Stimulated activated CD8-positive, alpha-beta memory T cell treated with anti-CD3 and anti-CD28 coated beads, Interleukin-15, amount 100 ng/mL, for 48 hours (primary cell): ENCODE measurements around the gene SCARF2.
A peak's percentile ranks its signal among the peaks of the same experiment; 100 is the strongest.
"Not testable (repeated sequence)": the region's sequence is repeated elsewhere in the genome, so short reads cannot be mapped to it uniquely, and the experiment has no call there.

Experiments used
- DNase-seq, 2 donors: peaks; one replicate each; pipeline ENCODE4 v3.0.0-alpha.2; 2020; ENCODE audit warnings: low read depth in 2 of 2

The SCARF2 gene

GRCh38 chr22:20409385-20409784 lies 28.2 kb downstream of the SCARF2 start:
- not testable (repeated sequence) for DNase-seq

DNA sequence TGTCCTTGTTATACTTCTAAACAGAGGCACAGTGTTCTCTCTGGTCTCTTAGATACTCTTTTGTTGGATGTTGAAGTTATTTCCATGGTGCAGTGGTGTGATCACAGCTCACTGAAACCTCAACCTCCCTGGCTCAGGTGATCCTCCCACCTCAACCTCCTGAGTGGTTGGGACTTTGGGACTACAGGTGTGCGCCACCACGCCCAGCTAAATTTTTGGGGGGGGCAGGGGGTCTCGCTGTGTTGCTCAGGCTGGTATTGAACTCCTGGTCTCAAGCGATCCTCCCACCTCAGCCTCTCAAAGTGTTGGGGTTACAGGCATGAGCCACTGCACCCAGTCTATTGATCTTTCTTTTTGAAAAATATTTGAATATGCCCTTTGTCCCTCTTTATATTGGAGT lies 28.7 kb downstream of the SCARF2 start:
- no peak for DNase-seq

DNA sequence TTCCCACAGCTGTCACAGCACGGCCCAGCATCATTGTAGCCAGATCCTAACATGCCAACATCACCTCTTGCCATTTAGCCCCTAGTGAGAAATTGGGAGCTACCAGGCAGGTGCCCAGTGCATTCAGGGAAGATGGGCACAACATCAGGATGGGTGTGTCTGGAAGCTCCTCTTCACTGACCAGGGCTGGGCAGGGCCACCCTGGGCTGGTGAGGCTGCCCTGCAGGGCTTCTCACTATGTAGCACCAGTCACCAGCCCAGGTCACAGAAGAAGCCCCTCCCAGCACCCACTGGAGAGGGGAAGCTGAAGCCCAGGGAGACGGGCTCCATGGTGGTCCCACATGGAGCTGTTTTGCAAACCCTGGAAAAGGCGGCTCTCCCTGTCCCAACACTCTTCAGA lies 29.8 kb downstream of the SCARF2 start:
- DNase-seq: no peak

DNA sequence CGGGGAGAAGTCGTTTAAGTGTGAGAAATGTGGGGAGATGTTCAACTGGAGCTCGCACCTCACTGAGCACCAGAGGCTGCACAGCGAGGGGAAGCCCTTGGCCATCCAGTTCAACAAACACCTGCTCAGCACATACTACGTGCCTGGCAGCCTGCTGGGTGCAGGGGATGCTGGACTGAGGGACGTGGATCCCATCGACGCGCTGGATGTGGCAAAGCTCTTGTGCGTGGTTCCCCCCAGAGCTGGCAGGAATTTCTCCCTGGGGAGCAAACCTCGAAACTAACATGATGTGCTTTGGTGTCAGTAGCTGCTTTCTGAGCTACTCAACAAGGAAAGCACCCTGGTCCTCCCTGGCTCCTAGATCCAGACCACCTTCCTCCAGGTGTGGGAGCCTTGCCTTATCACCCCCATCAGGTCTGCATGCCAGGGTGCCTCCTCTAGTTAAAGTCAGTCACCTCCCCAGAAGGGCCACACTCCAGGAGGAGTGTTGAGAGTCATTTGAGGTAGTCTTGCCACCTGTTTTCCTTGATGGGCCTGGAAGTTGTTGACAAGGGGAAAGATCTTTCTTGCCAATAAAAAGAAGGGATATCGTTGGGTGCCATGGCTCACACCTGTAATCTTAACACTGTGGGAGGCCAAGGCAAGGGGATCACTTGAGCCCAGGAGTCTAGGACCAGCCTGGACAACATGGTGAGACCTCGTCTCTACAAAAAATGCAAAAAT lies 30.8 kb downstream of the SCARF2 start:
- no peak for DNase-seq

DNA sequence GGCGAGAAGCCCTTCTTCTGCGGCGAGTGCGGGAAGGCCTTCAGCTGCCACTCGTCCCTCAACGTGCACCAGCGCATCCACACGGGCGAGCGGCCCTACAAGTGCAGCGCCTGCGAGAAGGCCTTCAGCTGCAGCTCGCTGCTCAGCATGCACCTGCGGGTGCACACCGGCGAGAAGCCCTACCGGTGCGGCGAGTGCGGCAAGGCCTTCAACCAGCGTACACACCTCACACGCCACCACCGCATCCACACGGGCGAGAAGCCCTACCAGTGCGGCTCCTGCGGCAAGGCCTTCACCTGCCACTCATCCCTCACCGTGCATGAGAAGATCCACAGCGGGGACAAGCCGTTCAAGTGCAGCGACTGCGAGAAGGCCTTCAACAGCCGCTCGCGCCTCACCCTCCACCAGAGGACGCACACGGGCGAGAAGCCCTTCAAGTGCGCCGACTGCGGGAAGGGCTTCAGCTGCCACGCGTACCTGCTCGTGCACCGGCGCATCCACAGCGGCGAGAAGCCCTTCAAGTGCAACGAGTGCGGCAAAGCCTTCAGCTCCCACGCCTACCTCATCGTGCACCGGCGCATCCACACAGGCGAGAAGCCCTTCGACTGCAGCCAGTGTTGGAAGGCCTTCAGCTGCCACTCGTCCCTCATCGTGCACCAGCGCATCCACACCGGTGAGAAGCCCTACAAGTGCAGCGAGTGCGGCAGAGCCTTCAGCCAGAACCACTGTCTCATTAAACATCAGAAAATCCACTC lies 31.5 kb downstream of the SCARF2 start:
- no peak for DNase-seq

- DNase-seq: no peak
These were observed 32.2 kb downstream of the SCARF2 start for GRCh38 chr22:20405291-20405930.

DNA sequence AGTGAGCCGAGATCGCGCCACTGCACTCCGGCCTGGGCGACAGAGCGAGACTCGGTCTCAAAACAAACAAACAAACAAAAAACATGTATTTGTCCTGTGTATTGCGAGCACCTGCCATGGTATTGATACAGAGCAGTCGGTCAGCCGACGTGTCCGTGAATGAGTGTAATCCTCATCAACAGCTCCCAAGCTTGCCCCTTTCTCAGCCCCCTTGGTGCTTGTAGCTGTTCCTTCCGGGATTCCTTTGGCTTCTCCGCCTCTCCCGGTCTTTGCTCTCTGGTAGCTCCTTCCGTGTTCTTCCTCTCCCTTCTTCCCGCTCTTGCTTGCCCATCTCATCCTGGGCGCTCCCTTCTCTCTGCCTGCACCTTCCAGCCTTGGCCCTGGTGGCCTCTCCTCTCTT lies 32.7 kb downstream of the SCARF2 start:
- no peak for DNase-seq

DNA sequence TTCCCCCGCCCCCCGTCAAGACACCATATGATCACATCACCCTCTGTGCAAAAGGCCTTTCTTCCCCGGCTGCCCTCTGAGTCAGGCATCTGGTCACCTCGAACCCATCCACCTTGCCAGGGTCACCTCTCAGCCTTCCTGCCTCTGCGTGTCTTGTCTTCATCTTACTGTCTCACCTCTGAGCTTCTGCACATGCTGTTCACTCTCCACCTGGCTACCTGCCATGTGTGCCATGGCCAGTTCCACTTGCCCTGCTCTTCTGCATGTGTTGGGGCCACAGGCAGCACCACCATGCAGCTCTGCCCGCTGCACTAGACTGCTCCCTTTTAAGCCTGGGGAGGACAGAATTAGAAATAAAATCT lies 33.9 kb downstream of the SCARF2 start:
- DNase-seq: no peak

- no peak for DNase-seq
These were observed 34.5 kb downstream of the SCARF2 start for GRCh38 chr22:20402960-20403778.

DNA sequence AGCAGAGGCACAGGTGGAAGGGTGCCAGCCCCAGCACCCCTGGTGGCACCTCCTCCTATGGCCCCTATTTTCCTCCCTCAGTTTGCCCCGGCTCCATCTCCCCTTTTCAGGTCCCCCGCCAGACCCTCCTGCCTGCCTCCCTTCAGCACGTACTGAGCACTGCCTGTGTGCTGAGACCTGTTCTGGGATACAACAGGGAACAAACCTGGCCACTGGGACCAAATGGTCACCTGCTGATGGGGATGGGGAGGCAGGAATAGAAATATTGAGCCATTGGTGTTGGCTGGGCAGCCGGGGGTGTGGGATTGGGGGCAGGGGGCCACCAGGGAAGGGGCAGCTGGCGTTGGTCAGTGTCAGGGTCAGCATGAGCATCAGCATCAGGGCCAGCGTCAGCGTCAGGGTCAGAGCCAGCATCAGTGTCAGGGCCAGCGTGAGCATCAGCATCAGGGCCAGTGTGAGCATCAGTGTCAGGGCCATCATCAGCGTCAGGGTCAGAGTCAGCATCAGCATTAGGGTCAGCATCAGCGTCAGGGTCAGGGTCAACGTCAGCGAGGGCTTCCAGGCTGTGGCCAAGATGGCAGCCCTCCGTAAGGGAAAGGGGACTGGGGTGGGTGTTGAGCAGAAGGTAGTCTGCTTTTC lies 36.1 kb downstream of the SCARF2 start:
- no peak for DNase-seq

DNA sequence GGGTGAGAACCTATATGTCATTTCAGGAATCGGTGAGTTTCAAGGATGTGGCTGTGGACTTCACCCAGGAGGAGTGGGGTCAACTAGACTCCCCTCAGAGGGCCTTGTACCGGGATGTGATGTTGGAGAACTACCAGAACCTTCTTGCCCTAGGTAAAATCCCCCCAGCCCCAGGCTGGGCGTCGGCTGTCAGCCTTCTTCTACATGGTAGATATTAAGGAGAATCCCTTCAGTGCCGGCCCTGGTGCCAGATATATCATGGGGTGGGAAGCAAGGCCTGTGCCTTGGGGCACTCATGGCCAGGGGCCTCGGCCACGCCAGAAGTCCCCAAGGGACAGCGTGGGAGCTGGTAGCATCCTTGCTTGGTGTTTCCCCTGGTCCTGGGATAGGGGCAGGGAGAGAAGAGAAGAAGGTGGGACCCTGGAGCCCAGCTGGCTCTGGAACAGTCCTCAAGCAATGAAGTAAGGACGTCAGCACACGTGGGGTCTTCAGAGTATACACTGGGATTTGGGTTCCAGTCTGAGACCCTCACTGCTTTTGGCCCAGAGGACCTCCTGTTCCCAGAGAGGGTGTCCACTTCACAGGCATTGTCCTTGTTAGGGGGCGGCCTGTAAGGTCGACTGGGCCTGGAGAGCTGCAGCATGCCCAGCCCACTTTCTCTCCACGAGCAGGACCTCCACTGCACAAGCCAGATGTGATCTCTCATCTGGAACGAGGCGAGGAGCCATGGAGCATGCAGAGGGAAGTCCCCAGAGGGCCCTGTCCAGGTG lies 36.8 kb downstream of the SCARF2 start:
- no peak for DNase-seq

DNA sequence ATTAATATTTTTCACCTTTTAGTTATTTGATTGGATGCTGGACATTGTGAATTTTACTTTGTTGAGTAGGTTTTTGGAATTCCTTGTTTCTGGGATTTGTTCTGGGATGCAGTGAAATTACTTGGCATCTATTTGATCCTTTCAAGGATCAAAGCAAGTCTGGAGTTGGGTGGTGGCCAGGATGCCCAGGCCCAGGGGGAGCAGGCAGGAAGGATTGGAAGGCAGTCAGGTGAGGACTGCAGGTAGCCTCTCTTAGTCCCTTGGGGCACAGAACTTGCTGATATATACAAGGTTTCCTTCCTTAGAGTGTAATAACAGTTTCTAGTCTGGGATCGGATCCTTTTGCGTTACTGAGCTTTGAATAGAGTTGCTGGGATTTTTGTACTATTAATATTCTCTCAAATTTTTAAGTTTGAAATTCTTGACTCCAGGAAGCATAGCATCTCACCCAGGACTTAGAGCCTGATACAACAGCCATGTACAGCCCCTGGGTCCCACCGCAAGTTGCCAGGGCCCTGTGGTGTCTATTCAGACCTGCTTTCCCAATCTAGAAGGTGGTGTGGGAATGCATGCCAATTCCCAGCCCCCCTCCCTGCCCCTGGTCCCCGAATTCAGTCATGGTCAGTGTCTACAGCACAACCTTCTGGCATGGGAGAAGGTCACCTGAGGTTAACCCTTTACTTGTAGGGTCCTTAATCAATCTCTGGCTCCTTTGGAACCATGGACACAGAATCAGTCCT lies 37.6 kb downstream of the SCARF2 start:
- DNase-seq: no peak

- no peak for DNase-seq
These were observed 39.2 kb downstream of the SCARF2 start for GRCh38 chr22:20398420-20398819.

- DNase-seq: no peak
These were observed 40.1 kb downstream of the SCARF2 start for GRCh38 chr22:20397498-20397897.

DNA sequence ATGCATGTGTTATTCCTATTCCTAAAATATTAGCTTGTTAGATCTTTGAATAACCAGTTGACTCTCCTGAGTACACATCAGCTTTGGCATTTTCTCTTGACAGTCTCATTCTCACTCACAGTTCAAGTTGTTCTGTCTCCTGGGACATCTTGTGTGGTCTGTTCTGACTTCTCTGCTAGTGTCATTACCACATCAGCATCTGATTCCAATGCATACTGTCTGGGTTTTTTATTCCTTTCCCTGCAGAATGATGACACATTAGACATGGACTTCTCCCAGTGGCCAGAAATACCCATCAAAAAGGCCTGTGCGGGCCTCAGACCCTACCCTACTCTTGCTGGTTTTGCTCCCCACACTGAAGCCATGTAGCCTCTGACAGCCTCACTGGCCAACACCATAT lies 41.0 kb downstream of the SCARF2 start:
- no peak for DNase-seq

DNA sequence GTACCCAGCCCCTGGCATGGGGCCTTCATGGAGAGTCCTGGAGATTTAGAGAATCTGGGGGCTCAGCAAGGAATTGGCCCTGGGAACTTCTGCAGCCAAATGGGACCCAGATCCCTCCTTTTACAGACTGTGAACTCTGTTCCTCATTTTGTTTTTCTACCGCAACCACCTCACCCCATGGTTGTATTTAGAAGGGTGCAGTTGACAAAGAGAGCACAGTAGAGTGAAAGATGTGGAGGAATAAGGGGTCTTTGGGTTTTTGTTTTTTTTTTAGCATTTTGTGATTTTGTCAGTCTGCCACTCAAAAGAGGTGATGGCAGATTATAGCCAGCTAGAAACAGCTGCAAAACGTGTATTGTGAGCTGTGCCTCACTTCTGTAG lies 41.7 kb downstream of the SCARF2 start:
- no peak for DNase-seq

- no peak for DNase-seq
These were observed 42.3 kb downstream of the SCARF2 start for GRCh38 chr22:20395181-20395906.

GRCh38 chr22:20393705-20394476 lies 43.7 kb downstream of the SCARF2 start, which contains the start of gene ZNF74:
Gene ZNF74 (plus strand): TSS chr22:20394151. CDS start chr22:20394629, 478 bp downstream.
- DNase-seq: peak; percentile 74 to 75
